GM23248 (cell line): Measurements from ENCODE around the gene MAGI3.

Experiments
- EZH2 ChIP-seq: fragments of 200-600 bp; sonication (generic); IDR thresholded peaks from 2 replicates; pipeline ENCODE4 v1.6.1; 2018; ENCODE audit warnings: antibody characterized with exemption, mild to moderate bottlenecking; ENCODE audit not compliant: insufficient read depth, poor library complexity, severe bottlenecking
- EZH2phosphoT487 ChIP-seq: fragments of 200-600 bp; sonication (generic); IDR thresholded peaks from 2 replicates; pipeline ENCODE4 v1.6.1; 2018; ENCODE audit warnings: antibody characterized with exemption, moderate library complexity, mild to moderate bottlenecking, low read depth; ENCODE audit not compliant: insufficient read depth

- no peak for TF ChIP-seq EZH2
- TF ChIP-seq EZH2phosphoT487, result no peak
Measured at GRCh38 chr1:113616156-113616555, 225.8 kb downstream of the MAGI3 start.
